ENCODE data around the gene AQP6. TPM values are rescaled to one million over a fixed set of nuclear protein-coding genes. Genes with fewer than 3 reads are reported as not detected.

AQP6 gene
- total RNA-seq, 2 experiments from 2014 or later: not detected

DNA sequence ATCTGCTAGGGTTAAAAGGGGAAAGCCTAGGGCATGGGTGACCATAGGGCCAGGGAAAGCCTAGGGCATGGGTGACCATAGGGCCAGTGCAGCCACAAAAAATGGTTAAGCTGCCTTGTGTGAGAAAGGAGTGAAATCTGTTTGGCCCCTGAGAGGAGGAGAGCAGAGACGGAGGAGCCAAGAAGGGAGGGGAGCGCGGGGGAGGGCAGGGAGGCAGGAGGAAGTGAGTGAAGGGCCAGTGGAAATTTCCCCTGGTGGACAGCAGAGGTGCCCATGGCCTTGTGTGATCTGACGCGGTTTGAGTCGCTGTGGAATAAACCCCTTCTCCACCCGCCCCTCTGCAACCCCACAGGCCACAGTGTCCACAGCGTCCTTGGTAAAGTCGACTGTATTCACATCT is 618 bp upstream of the AQP6 start:
- Histone ChIP-seq H3K36me3 (ENCODE audit: insufficient read depth, low read length) (no peaks in the 10 kb centered on the region), H3K4me1 (ENCODE audit: insufficient read depth, low read length, poor library complexity, severe bottlenecking) (peaks cover 6% of the 10 kb centered on the region), H3K9me3 (ENCODE audit: low read length) (no peaks in the 10 kb centered on the region), H4K20me1 (ENCODE audit: insufficient read depth, low read length) (no peaks in the 10 kb centered on the region), H3K9me2 (ENCODE audit: insufficient read depth, low read length) (no peaks in the 10 kb centered on the region), H3K27ac (ENCODE audit: low read depth, low read length, poor library complexity, severe bottlenecking) (no peak overlapping the region), H2AFZ (ENCODE audit: low read length) (no peak overlapping the region), H3K4me3 (ENCODE audit: low read depth, low read length, poor library complexity, severe bottlenecking) (no peak overlapping the region), H3K79me2 (ENCODE audit: insufficient read depth, low read depth, low read length) (no peaks in the 10 kb centered on the region), H3K4me2 (ENCODE audit: low read length) (no peak overlapping the region)
- BruUV-seq (replicated peaks): no TSS peak
- ChIA-PET CTCF (ENCODE audit: unreplicated experiment) (interaction anchor here (0.6 kb wide), 1 partner anchor 36 kb away, joined by 3 read pairs; no protein-coding TSS in a partner anchor), POLR2A (no interaction called here)
- intact Hi-C loops (cut with micrococcal nuclease; ENCODE audit: unreplicated experiment): no loop called here
- no peak for DNase-seq (ENCODE audit: low spot score)
- TF ChIP-seq EZH2phosphoT487 (IDR thresholded peaks at IDR 0.05; ENCODE audit: borderline replicate concordance, low read depth, low read length): no peak
- TF ChIP-seq, protein P1, sequence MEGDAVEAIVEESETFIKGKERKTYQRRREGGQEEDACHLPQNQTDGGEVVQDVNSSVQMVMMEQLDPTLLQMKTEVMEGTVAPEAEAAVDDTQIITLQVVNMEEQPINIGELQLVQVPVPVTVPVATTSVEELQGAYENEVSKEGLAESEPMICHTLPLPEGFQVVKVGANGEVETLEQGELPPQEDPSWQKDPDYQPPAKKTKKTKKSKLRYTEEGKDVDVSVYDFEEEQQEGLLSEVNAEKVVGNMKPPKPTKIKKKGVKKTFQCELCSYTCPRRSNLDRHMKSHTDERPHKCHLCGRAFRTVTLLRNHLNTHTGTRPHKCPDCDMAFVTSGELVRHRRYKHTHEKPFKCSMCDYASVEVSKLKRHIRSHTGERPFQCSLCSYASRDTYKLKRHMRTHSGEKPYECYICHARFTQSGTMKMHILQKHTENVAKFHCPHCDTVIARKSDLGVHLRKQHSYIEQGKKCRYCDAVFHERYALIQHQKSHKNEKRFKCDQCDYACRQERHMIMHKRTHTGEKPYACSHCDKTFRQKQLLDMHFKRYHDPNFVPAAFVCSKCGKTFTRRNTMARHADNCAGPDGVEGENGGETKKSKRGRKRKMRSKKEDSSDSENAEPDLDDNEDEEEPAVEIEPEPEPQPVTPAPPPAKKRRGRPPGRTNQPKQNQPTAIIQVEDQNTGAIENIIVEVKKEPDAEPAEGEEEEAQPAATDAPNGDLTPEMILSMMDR (conservative IDR thresholded peaks at IDR 0.05; ENCODE audit: low read length): no peak

- Histone ChIP-seq H3K27ac (ENCODE audit: low read depth, low read length, poor library complexity, severe bottlenecking) (no peak overlapping the region), H3K79me2 (ENCODE audit: insufficient read depth, low read depth, low read length) (no peaks in the 10 kb centered on the region), H3K4me3 (ENCODE audit: low read depth, low read length, poor library complexity, severe bottlenecking) (no peak overlapping the region), H3K36me3 (ENCODE audit: insufficient read depth, low read length) (no peaks in the 10 kb centered on the region), H3K4me1 (ENCODE audit: insufficient read depth, low read length, poor library complexity, severe bottlenecking) (no peaks in the 10 kb centered on the region), H3K4me2 (ENCODE audit: low read length) (no peak overlapping the region), H3K9me3 (ENCODE audit: low read length) (no peaks in the 10 kb centered on the region), H3K9me2 (ENCODE audit: insufficient read depth, low read length) (no peaks in the 10 kb centered on the region), H2AFZ (ENCODE audit: low read length) (no peak overlapping the region), H4K20me1 (ENCODE audit: insufficient read depth, low read length) (no peaks in the 10 kb centered on the region)
- TF ChIP-seq, protein P1 (conservative IDR thresholded peaks at IDR 0.05; ENCODE audit: low read length): no peak
- no peak for TF ChIP-seq EZH2phosphoT487 (IDR thresholded peaks at IDR 0.05; ENCODE audit: borderline replicate concordance, low read depth, low read length)
- ChIA-PET CTCF (ENCODE audit: unreplicated experiment) (no interaction called here), POLR2A (no interaction called here)
- no peak for DNase-seq (ENCODE audit: low spot score)
- no TSS peak for BruUV-seq (replicated peaks)
- intact Hi-C loops (cut with micrococcal nuclease; ENCODE audit: unreplicated experiment): no loop called here
Measured at GRCh38 chr12:49973361-49973830, 649 bp downstream of the AQP6 start.

- DNase-seq (ENCODE audit: low spot score): no peak
- Histone ChIP-seq H3K36me3 (ENCODE audit: insufficient read depth, low read length) (no peaks in the 10 kb centered on the region), H3K79me2 (ENCODE audit: insufficient read depth, low read depth, low read length) (no peaks in the 10 kb centered on the region), H3K4me3 (ENCODE audit: low read depth, low read length, poor library complexity, severe bottlenecking) (no peak overlapping the region), H3K4me1 (ENCODE audit: insufficient read depth, low read length, poor library complexity, severe bottlenecking) (no peaks in the 10 kb centered on the region), H3K9me2 (ENCODE audit: insufficient read depth, low read length) (no peaks in the 10 kb centered on the region), H3K4me2 (ENCODE audit: low read length) (no peak overlapping the region), H2AFZ (ENCODE audit: low read length) (no peak overlapping the region), H3K27ac (ENCODE audit: low read depth, low read length, poor library complexity, severe bottlenecking) (no peak overlapping the region), H4K20me1 (ENCODE audit: insufficient read depth, low read length) (no peaks in the 10 kb centered on the region), H3K9me3 (ENCODE audit: low read length) (no peaks in the 10 kb centered on the region)
- CTCF ChIA-PET (ENCODE audit: unreplicated experiment): no interaction called here
- no TSS peak for BruUV-seq (replicated peaks)
- POLR2A ChIA-PET: no interaction called here
- TF ChIP-seq, protein P1 (conservative IDR thresholded peaks at IDR 0.05; ENCODE audit: low read length): no peak
- TF ChIP-seq EZH2phosphoT487 (IDR thresholded peaks at IDR 0.05; ENCODE audit: borderline replicate concordance, low read depth, low read length): no peak
- intact Hi-C loops (cut with micrococcal nuclease; ENCODE audit: unreplicated experiment): no loop called here
Measured at GRCh38 chr12:49974231-49974675, 1.5 kb downstream of the AQP6 start.

Measured in OCI-LY7 (cell line).